ENCODE data around the gene COL25A1.
"Not testable (repeated sequence)": the region's sequence is repeated elsewhere in the genome, so short reads cannot be mapped to it uniquely, and the experiment has no call there.

- not testable (repeated sequence) for TF ChIP-seq EZH2 (IDR thresholded peaks at IDR 0.05; ENCODE audit: borderline replicate concordance, low read depth, low read length, poor library complexity, severe bottlenecking); CTCF (conservative IDR thresholded peaks at IDR 0.05; ENCODE audit: low read depth, low read length)
Measured at GRCh38 chr4:108933925-108934324, 368.5 kb downstream of the COL25A1 start.
